KOPT-K1 (cell line): ENCODE data around the gene SYNE3.
A peak's percentile ranks its signal among the peaks of the same experiment; 100 is the strongest.

ENCODE experiments used
- H3K27ac ChIP-seq: fragments of 200-600 bp; sonication (generic); 2 replicates; pipeline ENCODE4 v1.5.1; 2016; ENCODE audit warnings: antibody characterized with exemption, mild to moderate bottlenecking, low read depth, low read length; ENCODE audit not compliant: poor library complexity, severe bottlenecking
- H3K36me3 ChIP-seq: fragments of 200-600 bp; sonication (generic); 2 replicates; pipeline ENCODE4 v1.5.1; 2017; ENCODE audit warnings: antibody characterized with exemption, mild to moderate bottlenecking, low read length, moderate library complexity; ENCODE audit not compliant: insufficient read depth
- H3K9me3 ChIP-seq: fragments of 200-600 bp; sonication (generic); 2 replicates; pipeline ENCODE4 v1.5.1; 2017; ENCODE audit warnings: antibody characterized with exemption, low read length, mild to moderate bottlenecking; ENCODE audit not compliant: insufficient read depth, poor library complexity, severe bottlenecking

The SYNE3 gene

GRCh38 chr14:95547272-95547625 is 30.8 kb upstream of the SYNE3 start:
- Histone ChIP-seq H3K9me3 (no peaks in the 10 kb centered on the region), H3K27ac (no peak overlapping the region), H3K36me3 (peaks cover 53% of the 10 kb centered on the region)

- Histone ChIP-seq H3K36me3 (peaks cover 53% of the 10 kb centered on the region), H3K27ac (no peak overlapping the region), H3K9me3 (no peaks in the 10 kb centered on the region)
Observed at GRCh38 chr14:95545515-95546168, 29.2 kb upstream of the SYNE3 start.

- H3K9me3 ChIP-seq: no peaks in the 10 kb centered on the region
- H3K36me3 ChIP-seq: peaks cover 53% of the 10 kb centered on the region
- no peak overlapping the region for H3K27ac ChIP-seq
Observed at GRCh38 chr14:95544588-95544987, 28.1 kb upstream of the SYNE3 start.

- H3K36me3 ChIP-seq: peaks cover 47% of the 10 kb centered on the region
- no peaks in the 10 kb centered on the region for H3K9me3 ChIP-seq
- no peak overlapping the region for H3K27ac ChIP-seq
Observed at GRCh38 chr14:95543021-95543420, 26.6 kb upstream of the SYNE3 start.

- Histone ChIP-seq H3K27ac (no peak overlapping the region), H3K36me3 (peaks cover 43% of the 10 kb centered on the region), H3K9me3 (no peaks in the 10 kb centered on the region)
Observed at GRCh38 chr14:95541932-95542930, 25.8 kb upstream of the SYNE3 start.

- Histone ChIP-seq H3K9me3 (no peaks in the 10 kb centered on the region), H3K36me3 (peaks cover 35% of the 10 kb centered on the region), H3K27ac (no peak overlapping the region)
Observed at GRCh38 chr14:95541346-95541745, 24.9 kb upstream of the SYNE3 start.

GRCh38 chr14:95540236-95540855 is 23.9 kb upstream of the SYNE3 start:
- H3K36me3 ChIP-seq: peaks cover 25% of the 10 kb centered on the region

GRCh38 chr14:95538801-95539509 is 22.5 kb upstream of the SYNE3 start:
- Histone ChIP-seq H3K36me3 (peaks cover 11% of the 10 kb centered on the region), H3K27ac (no peak overlapping the region), H3K9me3 (no peaks in the 10 kb centered on the region)

More at GRCh38 chr14:95540236-95540855, 23.9 kb upstream of the SYNE3 start:
- no peak overlapping the region for H3K27ac ChIP-seq
- no peaks in the 10 kb centered on the region for H3K9me3 ChIP-seq

- no peak overlapping the region for H3K27ac ChIP-seq
- H3K36me3 ChIP-seq: peaks cover 6% of the 10 kb centered on the region
- H3K9me3 ChIP-seq: no peaks in the 10 kb centered on the region
Observed at GRCh38 chr14:95537298-95538089, 21.0 kb upstream of the SYNE3 start.

GRCh38 chr14:95536671-95537070 is 20.2 kb upstream of the SYNE3 start:
- H3K9me3 ChIP-seq: no peaks in the 10 kb centered on the region
- H3K36me3 ChIP-seq: peaks cover 14% of the 10 kb centered on the region
- peak overlapping the region; percentile 86 for H3K27ac ChIP-seq

- Histone ChIP-seq H3K36me3 (peaks cover 20% of the 10 kb centered on the region), H3K9me3 (no peaks in the 10 kb centered on the region), H3K27ac (peak overlapping the region; percentile 86)
Observed at GRCh38 chr14:95536036-95536593, 19.7 kb upstream of the SYNE3 start.

GRCh38 chr14:95535226-95536021 is 19.0 kb upstream of the SYNE3 start:
- Histone ChIP-seq H3K9me3 (no peaks in the 10 kb centered on the region), H3K36me3 (peaks cover 27% of the 10 kb centered on the region), H3K27ac (peak overlapping the region; percentile 86)
